ENCODE measurements around the gene OR2AG1.

Gene OR2AG1

DNA sequence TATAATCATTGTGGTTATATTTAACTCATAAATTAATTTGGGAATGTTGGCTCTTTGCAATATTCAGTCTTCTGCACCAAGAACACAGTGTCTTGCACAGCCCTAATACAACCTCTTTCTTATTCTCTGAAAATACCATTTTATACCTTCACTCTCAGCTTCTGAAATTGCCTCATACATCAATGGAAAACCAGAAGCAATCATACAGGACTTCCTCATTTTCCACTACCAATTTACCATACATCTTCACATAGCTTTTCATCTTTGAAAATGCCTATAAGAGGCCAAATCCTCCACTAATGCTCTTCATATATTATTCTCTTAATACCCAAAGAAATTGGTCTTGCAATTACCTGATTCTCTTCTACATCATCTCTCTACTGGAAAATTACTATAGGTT, 4.3 kb upstream of the OR2AG1 start:
- CTCF ChIA-PET, result interaction anchor here (0.6 to 1.3 kb wide), 4 partner anchors 13 to 33 kb away, joined by 3 to 5 read pairs (median 4); no protein-coding TSS in a partner anchor
- no peak overlapping the region for H3K4me3 ChIP-seq (ENCODE audit: low read depth, low read length)
- TF ChIP-seq YY2 (tag by site-specific recombination; IDR thresholded peaks at IDR 0.05) (no peak), ZNF837 (tag by site-specific recombination; IDR thresholded peaks at IDR 0.05) (no peak), ZNF530 (tag by site-specific recombination; IDR thresholded peaks at IDR 0.05; ENCODE audit: low read depth) (no peak), ZNF10 (tag by site-specific recombination; IDR thresholded peaks at IDR 0.05) (no peak), ZXDB (tag by site-specific recombination; IDR thresholded peaks at IDR 0.05) (no peak)
- H3K4me1 ChIP-seq (ENCODE audit: control insufficient read depth, insufficient read depth, low read length), result no peaks in the 10 kb centered on the region
- no peaks in the 10 kb centered on the region for H3K36me3 ChIP-seq (ENCODE audit: control insufficient read depth in 2 of 2, insufficient read depth in 1 of 2, low read length in 2 of 2)
- H3K27ac ChIP-seq (ENCODE audit: extremely low read depth, low read depth, low read length), result no peak overlapping the region
- H3K9me3 ChIP-seq (ENCODE audit: control insufficient read depth, insufficient read depth, low read depth, low read length), result no peaks in the 10 kb centered on the region
- POLR2A ChIA-PET, result no interaction called here

DNA sequence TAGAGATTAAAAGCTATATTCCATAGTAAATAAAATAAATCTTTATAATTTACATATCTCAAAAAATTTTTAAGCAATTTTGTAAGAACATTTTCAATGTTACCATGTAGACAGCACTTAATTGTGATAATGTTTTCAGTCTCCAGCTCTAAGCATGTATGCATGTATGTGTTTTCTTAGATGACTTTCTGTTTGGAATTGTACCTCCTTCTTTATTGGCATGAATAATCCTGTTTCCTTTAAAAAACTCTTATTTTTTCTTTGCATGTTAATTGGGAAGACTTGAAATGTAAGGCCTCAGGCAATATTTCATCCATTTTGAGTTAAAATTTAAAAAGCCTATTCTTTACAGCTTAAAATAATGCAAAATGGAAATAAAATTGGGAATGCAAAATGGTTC, 2.0 kb upstream of the OR2AG1 start:
- POLR2A ChIA-PET, result no interaction called here
- no peak overlapping the region for H3K4me3 ChIP-seq (ENCODE audit: low read depth, low read length)
- H3K27ac ChIP-seq (ENCODE audit: extremely low read depth, low read depth, low read length), result no peak overlapping the region
- CTCF ChIA-PET, result interaction anchor here (0.6 to 2.0 kb wide), 3 partner anchors 25 to 43 kb away, joined by 3 to 8 read pairs (median 4); no protein-coding TSS in a partner anchor
- H3K36me3 ChIP-seq (ENCODE audit: control insufficient read depth in 2 of 2, insufficient read depth in 1 of 2, low read length in 2 of 2), result no peaks in the 10 kb centered on the region
- H3K4me1 ChIP-seq (ENCODE audit: control insufficient read depth, insufficient read depth, low read length), result no peaks in the 10 kb centered on the region
- no peaks in the 10 kb centered on the region for H3K9me3 ChIP-seq (ENCODE audit: control insufficient read depth, insufficient read depth, low read depth, low read length)
- TF ChIP-seq, protein P1, sequence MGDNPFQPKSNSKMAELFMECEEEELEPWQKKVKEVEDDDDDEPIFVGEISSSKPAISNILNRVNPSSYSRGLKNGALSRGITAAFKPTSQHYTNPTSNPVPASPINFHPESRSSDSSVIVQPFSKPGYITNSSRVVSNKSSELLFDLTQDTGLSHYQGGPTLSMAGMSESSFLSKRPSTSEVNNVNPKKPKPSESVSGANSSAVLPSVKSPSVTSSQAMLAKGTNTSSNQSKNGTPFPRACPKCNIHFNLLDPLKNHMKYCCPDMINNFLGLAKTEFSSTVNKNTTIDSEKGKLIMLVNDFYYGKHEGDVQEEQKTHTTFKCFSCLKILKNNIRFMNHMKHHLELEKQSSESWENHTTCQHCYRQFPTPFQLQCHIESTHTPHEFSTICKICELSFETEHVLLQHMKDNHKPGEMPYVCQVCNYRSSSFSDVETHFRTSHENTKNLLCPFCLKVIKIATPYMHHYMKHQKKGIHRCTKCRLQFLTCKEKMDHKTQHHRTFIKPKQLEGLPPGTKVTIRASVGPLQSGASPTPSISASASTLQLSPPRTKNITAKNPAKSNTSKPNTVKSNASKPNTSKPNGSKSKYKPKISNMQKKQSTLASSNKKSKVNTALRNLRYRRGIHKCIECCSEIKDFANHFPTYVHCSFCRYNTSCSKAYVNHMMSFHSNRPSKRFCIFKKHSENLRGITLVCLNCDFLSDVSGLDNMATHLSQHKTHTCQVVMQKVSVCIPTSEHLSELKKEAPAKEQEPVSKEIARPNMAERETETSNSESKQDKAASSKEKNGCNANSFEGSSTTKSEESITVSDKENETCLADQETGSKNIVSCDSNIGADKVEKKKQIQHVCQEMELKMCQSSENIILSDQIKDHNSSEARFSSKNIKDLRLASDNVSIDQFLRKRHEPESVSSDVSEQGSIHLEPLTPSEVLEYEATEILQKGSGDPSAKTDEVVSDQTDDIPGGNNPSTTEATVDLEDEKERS (tag by site-specific recombination; IDR thresholded peaks at IDR 0.05), result no peak
- TF ChIP-seq, protein P2, sequence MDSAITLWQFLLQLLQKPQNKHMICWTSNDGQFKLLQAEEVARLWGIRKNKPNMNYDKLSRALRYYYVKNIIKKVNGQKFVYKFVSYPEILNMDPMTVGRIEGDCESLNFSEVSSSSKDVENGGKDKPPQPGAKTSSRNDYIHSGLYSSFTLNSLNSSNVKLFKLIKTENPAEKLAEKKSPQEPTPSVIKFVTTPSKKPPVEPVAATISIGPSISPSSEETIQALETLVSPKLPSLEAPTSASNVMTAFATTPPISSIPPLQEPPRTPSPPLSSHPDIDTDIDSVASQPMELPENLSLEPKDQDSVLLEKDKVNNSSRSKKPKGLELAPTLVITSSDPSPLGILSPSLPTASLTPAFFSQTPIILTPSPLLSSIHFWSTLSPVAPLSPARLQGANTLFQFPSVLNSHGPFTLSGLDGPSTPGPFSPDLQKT (IDR thresholded peaks at IDR 0.05; ENCODE audit: borderline replicate concordance, low read depth, low read length), result no peak
- TF ChIP-seq ZNF48 (tag by site-specific recombination; IDR thresholded peaks at IDR 0.05), result no peak
- TF ChIP-seq, protein P3, sequence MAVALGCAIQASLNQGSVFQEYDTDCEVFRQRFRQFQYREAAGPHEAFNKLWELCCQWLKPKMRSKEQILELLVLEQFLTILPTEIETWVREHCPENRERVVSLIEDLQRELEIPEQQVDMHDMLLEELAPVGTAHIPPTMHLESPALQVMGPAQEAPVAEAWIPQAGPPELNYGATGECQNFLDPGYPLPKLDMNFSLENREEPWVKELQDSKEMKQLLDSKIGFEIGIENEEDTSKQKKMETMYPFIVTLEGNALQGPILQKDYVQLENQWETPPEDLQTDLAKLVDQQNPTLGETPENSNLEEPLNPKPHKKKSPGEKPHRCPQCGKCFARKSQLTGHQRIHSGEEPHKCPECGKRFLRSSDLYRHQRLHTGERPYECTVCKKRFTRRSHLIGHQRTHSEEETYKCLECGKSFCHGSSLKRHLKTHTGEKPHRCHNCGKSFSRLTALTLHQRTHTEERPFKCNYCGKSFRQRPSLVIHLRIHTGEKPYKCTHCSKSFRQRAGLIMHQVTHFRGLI (tag by site-specific recombination; IDR thresholded peaks at IDR 0.05), result no peak
- TF ChIP-seq, protein P4, sequence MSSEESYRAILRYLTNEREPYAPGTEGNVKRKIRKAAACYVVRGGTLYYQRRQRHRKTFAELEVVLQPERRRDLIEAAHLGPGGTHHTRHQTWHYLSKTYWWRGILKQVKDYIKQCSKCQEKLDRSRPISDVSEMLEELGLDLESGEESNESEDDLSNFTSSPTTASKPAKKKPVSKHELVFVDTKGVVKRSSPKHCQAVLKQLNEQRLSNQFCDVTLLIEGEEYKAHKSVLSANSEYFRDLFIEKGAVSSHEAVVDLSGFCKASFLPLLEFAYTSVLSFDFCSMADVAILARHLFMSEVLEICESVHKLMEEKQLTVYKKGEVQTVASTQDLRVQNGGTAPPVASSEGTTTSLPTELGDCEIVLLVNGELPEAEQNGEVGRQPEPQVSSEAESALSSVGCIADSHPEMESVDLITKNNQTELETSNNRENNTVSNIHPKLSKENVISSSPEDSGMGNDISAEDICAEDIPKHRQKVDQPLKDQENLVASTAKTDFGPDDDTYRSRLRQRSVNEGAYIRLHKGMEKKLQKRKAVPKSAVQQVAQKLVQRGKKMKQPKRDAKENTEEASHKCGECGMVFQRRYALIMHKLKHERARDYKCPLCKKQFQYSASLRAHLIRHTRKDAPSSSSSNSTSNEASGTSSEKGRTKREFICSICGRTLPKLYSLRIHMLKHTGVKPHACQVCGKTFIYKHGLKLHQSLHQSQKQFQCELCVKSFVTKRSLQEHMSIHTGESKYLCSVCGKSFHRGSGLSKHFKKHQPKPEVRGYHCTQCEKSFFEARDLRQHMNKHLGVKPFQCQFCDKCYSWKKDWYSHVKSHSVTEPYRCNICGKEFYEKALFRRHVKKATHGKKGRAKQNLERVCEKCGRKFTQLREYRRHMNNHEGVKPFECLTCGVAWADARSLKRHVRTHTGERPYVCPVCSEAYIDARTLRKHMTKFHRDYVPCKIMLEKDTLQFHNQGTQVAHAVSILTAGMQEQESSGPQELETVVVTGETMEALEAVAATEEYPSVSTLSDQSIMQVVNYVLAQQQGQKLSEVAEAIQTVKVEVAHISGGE (tag by site-specific recombination; conservative IDR thresholded peaks at IDR 0.05; ENCODE audit: low read depth), result no peak
- no peak for TF ChIP-seq OVOL3 (tag by site-specific recombination; IDR thresholded peaks at IDR 0.05)
- TF ChIP-seq, protein P5, sequence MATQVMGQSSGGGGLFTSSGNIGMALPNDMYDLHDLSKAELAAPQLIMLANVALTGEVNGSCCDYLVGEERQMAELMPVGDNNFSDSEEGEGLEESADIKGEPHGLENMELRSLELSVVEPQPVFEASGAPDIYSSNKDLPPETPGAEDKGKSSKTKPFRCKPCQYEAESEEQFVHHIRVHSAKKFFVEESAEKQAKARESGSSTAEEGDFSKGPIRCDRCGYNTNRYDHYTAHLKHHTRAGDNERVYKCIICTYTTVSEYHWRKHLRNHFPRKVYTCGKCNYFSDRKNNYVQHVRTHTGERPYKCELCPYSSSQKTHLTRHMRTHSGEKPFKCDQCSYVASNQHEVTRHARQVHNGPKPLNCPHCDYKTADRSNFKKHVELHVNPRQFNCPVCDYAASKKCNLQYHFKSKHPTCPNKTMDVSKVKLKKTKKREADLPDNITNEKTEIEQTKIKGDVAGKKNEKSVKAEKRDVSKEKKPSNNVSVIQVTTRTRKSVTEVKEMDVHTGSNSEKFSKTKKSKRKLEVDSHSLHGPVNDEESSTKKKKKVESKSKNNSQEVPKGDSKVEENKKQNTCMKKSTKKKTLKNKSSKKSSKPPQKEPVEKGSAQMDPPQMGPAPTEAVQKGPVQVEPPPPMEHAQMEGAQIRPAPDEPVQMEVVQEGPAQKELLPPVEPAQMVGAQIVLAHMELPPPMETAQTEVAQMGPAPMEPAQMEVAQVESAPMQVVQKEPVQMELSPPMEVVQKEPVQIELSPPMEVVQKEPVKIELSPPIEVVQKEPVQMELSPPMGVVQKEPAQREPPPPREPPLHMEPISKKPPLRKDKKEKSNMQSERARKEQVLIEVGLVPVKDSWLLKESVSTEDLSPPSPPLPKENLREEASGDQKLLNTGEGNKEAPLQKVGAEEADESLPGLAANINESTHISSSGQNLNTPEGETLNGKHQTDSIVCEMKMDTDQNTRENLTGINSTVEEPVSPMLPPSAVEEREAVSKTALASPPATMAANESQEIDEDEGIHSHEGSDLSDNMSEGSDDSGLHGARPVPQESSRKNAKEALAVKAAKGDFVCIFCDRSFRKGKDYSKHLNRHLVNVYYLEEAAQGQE (tag by site-specific recombination; IDR thresholded peaks at IDR 0.05), result no peak
- TF ChIP-seq ZNF621 (tag by site-specific recombination; IDR thresholded peaks at IDR 0.05), result no peak
- TF ChIP-seq, protein P6, sequence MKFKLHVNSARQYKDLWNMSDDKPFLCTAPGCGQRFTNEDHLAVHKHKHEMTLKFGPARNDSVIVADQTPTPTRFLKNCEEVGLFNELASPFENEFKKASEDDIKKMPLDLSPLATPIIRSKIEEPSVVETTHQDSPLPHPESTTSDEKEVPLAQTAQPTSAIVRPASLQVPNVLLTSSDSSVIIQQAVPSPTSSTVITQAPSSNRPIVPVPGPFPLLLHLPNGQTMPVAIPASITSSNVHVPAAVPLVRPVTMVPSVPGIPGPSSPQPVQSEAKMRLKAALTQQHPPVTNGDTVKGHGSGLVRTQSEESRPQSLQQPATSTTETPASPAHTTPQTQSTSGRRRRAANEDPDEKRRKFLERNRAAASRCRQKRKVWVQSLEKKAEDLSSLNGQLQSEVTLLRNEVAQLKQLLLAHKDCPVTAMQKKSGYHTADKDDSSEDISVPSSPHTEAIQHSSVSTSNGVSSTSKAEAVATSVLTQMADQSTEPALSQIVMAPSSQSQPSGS (tag by site-specific recombination; IDR thresholded peaks at IDR 0.05; ENCODE audit: low read depth), result no peak

Measured in HEK293 (cell line).